WTC11 (cell line): ENCODE data around the gene ZNF350. TPM values are rescaled to one million over a fixed set of nuclear protein-coding genes. Genes with fewer than 3 reads are reported as not detected.
"Not testable (repeated sequence)": the region's sequence is repeated elsewhere in the genome, so short reads cannot be mapped to it uniquely, and the experiment has no call there.

Experiments
- ATAC-seq: fragments of 200-7000 bp; cut with Tn5 transposase; 2 replicates; pipeline ENCODE4 v1.10.0; 2021; ENCODE audit warnings: mild to moderate bottlenecking, moderate library complexity
- CTCF ChIA-PET: fragments of 300-600 bp; sonication (Branson Sonifier 250); formaldehyde crosslinking; loops from one replicate; lab custom pipeline; 2021; ENCODE audit warnings: antibody characterized with exemption; lab: Charles Lee
- POLR2A ChIA-PET: fragments of 350-600 bp; sonication (Branson Sonifier 250); formaldehyde crosslinking; loops from one replicate; lab custom pipeline; 2021; ENCODE audit warnings: antibody characterized with exemption; lab: Charles Lee
- DNase-seq: peaks from one replicate; pipeline ENCODE4 v3.0.0; 2021; ENCODE audit warnings: low spot score
- H3K27ac Mint-ChIP-seq: 2 replicates; pipeline ENCODE4 v1.8.0; 2021; ENCODE audit warnings: mixed read lengths
- H3K27me3 Mint-ChIP-seq: 2 replicates; pipeline ENCODE4 v1.8.0; 2021; ENCODE audit warnings: low read depth, mild to moderate bottlenecking, moderate library complexity, mixed read lengths
- H3K36me3 Mint-ChIP-seq: 2 replicates; pipeline ENCODE4 v1.8.0; 2021; ENCODE audit warnings: mixed read lengths
- H3K4me1 Mint-ChIP-seq: 2 replicates; pipeline ENCODE4 v1.8.0; 2022; ENCODE audit warnings: mixed read lengths
- H3K4me3 Mint-ChIP-seq: 2 replicates; pipeline ENCODE4 v1.8.0; 2021; ENCODE audit warnings: mild to moderate bottlenecking, moderate library complexity, mixed read lengths
- H3K9me3 Mint-ChIP-seq: 2 replicates; pipeline ENCODE4 v1.8.0; 2021; ENCODE audit warnings: mixed read lengths
- CBFB ChIP-seq: sonication (generic); formaldehyde crosslinking; IDR thresholded peaks from 2 replicates; pipeline ENCODE4 v1.8.1; 2022; ENCODE audit warnings: mild to moderate bottlenecking, low read depth, missing genetic modification reagents
- CTCF ChIP-seq: fragments of 200-600 bp; IDR thresholded peaks from 2 replicates; pipeline ENCODE4 v1.8.0; 2022; ENCODE audit warnings: antibody characterized with exemption
- E2F5 ChIP-seq: sonication (generic); formaldehyde crosslinking; IDR thresholded peaks from 2 replicates; pipeline ENCODE4 v1.8.1; 2022; ENCODE audit warnings: mild to moderate bottlenecking, moderate library complexity, missing genetic modification reagents
- ESRRA ChIP-seq: sonication (generic); formaldehyde crosslinking; IDR thresholded peaks from 2 replicates; pipeline ENCODE4 v1.8.1; 2022; ENCODE audit warnings: mild to moderate bottlenecking, missing genetic modification reagents, borderline replicate concordance
- FOXP4 ChIP-seq: sonication (generic); formaldehyde crosslinking; IDR thresholded peaks from 2 replicates; pipeline ENCODE4 v1.8.0; 2022; ENCODE audit warnings: mild to moderate bottlenecking, missing genetic modification reagents
- KAT7 ChIP-seq: sonication (generic); formaldehyde crosslinking; IDR thresholded peaks from 2 replicates; pipeline ENCODE4 v1.8.1; 2023; ENCODE audit warnings: missing genetic modification reagents, mild to moderate bottlenecking, borderline replicate concordance
- MYBL2 ChIP-seq: sonication (generic); formaldehyde crosslinking; IDR thresholded peaks from 2 replicates; pipeline ENCODE4 v1.8.1; 2023; ENCODE audit warnings: mild to moderate bottlenecking, moderate library complexity, missing genetic modification reagents
- NFE2L1 ChIP-seq: sonication (generic); formaldehyde crosslinking; IDR thresholded peaks from 2 replicates; pipeline ENCODE4 v1.8.1; 2023; ENCODE audit warnings: missing genetic modification reagents
- OVOL2 ChIP-seq: fragments of 250-450 bp; sonication (Bioruptor Pico); IDR thresholded peaks from 2 replicates; pipeline ENCODE4 v1.9.0; 2021; ENCODE audit warnings: mild to moderate bottlenecking, borderline replicate concordance
- SMAD3 ChIP-seq: sonication (generic); formaldehyde crosslinking; IDR thresholded peaks from 2 replicates; pipeline ENCODE4 v1.8.0; 2022; ENCODE audit warnings: missing genetic modification reagents, mild to moderate bottlenecking, borderline replicate concordance
- SP1 ChIP-seq: sonication (generic); formaldehyde crosslinking; conservative IDR thresholded peaks from 2 replicates; pipeline ENCODE4 v1.8.1; 2022; ENCODE audit warnings: missing genetic modification reagents
- TCF7 ChIP-seq: sonication (generic); formaldehyde crosslinking; IDR thresholded peaks from 2 replicates; pipeline ENCODE4 v1.8.0; 2022; ENCODE audit warnings: mild to moderate bottlenecking, low read depth, missing genetic modification reagents, moderate library complexity
- ZNF138 ChIP-seq: sonication (generic); formaldehyde crosslinking; conservative IDR thresholded peaks from 2 replicates; pipeline ENCODE4 v1.8.1; 2022; ENCODE audit warnings: mild to moderate bottlenecking, moderate library complexity, missing genetic modification reagents
- ZNF416 ChIP-seq: fragments of 250-450 bp; sonication (Bioruptor Pico); IDR thresholded peaks from 2 replicates; pipeline ENCODE4 v1.9.0; 2021; ENCODE audit warnings: mild to moderate bottlenecking, inconsistent platforms
- total RNA-seq: library from RNA; stranded (reverse); gene quantifications from 3 replicates; pipeline ENCODE4 v1.2.3, GENCODE V29; 2021
- TF ChIP-seq, protein P1 (sequence below): fragments of 250-450 bp; sonication (Bioruptor Pico); IDR thresholded peaks from 2 replicates; pipeline ENCODE4 v1.8.0; 2021; ENCODE audit warnings: mild to moderate bottlenecking
- TF ChIP-seq, protein P2 (sequence below): sonication (generic); formaldehyde crosslinking; IDR thresholded peaks from 2 replicates; pipeline ENCODE4 v1.8.0; 2022; ENCODE audit warnings: mild to moderate bottlenecking, missing genetic modification reagents

Gene ZNF350
- total RNA-seq, 1 experiment from 2014 or later = 8.1 TPM

DNA sequence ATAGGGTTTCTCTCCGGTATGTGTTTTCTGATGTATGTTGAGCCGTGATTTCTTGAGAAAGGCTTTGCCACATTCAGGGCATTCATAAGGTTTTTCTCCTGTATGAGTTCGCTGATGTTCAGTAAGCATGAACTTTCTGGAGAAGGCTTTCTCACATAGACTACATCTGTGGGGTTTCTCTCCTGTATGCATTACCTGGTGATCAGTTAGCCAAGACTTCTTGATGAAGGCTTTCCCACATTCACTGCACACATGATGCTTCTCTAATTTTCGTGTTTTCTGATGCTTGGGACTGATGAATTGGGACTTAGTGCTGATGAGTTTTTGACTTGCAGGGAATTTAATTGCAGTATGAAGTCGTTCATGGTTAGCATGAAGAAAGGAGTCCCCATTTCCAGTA lies 21.1 kb downstream of the ZNF350 start:
- peaks cover 44% of the 10 kb centered on the region for H3K9me3 Mint-ChIP-seq
- CTCF ChIA-PET = no interaction called here
- TF ChIP-seq KAT7 (CRISPR knock-in tag) (no peak), FOXP4 (CRISPR knock-in tag) (no peak), MYBL2 (CRISPR knock-in tag) (no peak), ZNF138 (CRISPR knock-in tag) (no peak), SP1 (CRISPR knock-in tag) (no peak)

DNA sequence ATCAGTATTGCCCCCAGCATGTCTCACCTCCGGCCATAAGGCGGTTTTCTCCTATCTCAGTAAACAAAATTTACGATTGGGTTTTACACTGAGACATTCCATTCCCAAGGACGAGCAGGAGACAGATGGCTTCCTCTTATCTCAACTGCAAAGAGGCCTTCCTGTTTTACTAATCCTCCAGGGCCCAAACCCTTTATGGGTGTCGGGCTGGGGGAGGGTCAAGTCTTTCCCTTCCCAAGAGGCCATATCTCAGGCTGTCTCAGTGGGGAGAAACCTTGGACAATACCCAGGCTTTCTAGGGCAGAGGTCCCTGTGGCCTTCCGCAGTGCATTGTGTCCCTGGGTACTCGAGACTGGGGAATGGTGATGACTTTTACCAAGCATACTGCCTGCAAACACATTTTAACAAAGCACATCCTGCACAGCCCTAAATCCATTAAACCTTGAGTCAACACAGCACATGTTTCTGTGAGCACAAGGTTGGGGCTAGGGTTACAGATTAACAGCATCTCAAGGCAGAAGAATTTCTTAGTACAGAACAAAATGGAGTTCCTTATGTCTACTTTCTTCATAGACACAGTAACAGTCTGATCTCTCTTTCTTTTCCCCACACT lies 25.9 kb downstream of the ZNF350 start:
- ATAC-seq, DNase-seq, H3K27ac Mint-ChIP-seq, CTCF ChIA-PET, H3K27me3 Mint-ChIP-seq, POLR2A ChIA-PET, H3K4me3 Mint-ChIP-seq: not testable (repeated sequence)
- Mint-ChIP-seq H3K36me3 (peaks cover 23% of the 10 kb centered on the region), H3K4me1 (peaks cover 21% of the 10 kb centered on the region), H3K9me3 (peaks cover 23% of the 10 kb centered on the region)

More for the DNA sequence above, 21.1 kb downstream of the ZNF350 start:
- Mint-ChIP-seq H3K4me1 (peaks cover 14% of the 10 kb centered on the region), H3K27me3 (peaks cover 2% of the 10 kb centered on the region), H3K36me3 (peaks cover 61% of the 10 kb centered on the region), H3K4me3 (no peak overlapping the region), H3K27ac (no peak overlapping the region)
- DNase-seq = no peak
- POLR2A ChIA-PET = no interaction called here
- ATAC-seq = no peak

DNA sequence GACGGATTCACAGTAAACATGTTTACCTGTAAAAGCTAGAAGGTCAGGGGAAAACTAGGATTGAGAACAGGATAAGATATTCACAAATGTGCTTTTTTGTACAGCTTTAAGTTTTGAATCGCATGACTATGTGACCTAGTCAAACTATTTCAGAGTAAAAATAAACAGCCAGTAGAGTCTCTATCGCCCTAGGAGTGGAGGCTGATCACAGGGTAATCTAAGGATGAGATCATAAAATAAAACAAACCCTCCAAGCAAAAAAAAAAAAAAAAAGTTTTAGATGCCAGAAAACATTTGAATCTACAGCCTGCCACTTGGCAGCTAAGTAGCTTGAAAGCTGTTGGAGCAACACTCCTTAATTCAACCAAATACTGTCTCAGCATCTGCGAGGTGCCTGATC lies 26.8 kb downstream of the ZNF350 start:
- ATAC-seq = no peak

GRCh38 chr19:51957846-51958245 lies 28.8 kb downstream of the ZNF350 start:
- H3K27ac Mint-ChIP-seq, H3K4me3 Mint-ChIP-seq, ATAC-seq, DNase-seq, CTCF ChIA-PET, POLR2A ChIA-PET, H3K27me3 Mint-ChIP-seq: not testable (repeated sequence)
- H3K9me3 Mint-ChIP-seq = peaks cover 20% of the 10 kb centered on the region
- peaks cover 10% of the 10 kb centered on the region for H3K36me3 Mint-ChIP-seq
- H3K4me1 Mint-ChIP-seq = peaks cover 21% of the 10 kb centered on the region

More for the DNA sequence above, 26.8 kb downstream of the ZNF350 start:
- H3K36me3 Mint-ChIP-seq = peaks cover 14% of the 10 kb centered on the region
- DNase-seq = no peak
- TF ChIP-seq TCF7 (CRISPR knock-in tag) (no peak), MYBL2 (CRISPR knock-in tag) (no peak), ZNF416 (CRISPR knock-in tag) (no peak), ESRRA (CRISPR knock-in tag) (no peak)
- TF ChIP-seq, protein P1, sequence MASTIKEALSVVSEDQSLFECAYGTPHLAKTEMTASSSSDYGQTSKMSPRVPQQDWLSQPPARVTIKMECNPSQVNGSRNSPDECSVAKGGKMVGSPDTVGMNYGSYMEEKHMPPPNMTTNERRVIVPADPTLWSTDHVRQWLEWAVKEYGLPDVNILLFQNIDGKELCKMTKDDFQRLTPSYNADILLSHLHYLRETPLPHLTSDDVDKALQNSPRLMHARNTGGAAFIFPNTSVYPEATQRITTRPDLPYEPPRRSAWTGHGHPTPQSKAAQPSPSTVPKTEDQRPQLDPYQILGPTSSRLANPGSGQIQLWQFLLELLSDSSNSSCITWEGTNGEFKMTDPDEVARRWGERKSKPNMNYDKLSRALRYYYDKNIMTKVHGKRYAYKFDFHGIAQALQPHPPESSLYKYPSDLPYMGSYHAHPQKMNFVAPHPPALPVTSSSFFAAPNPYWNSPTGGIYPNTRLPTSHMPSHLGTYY = no peak
- H3K27me3 Mint-ChIP-seq = no peaks in the 10 kb centered on the region
- peaks cover 14% of the 10 kb centered on the region for H3K9me3 Mint-ChIP-seq
- ChIA-PET CTCF (no interaction called here), POLR2A (no interaction called here)
- peaks cover 21% of the 10 kb centered on the region for H3K4me1 Mint-ChIP-seq
- H3K4me3 Mint-ChIP-seq = no peak overlapping the region
- no peak overlapping the region for H3K27ac Mint-ChIP-seq

DNA sequence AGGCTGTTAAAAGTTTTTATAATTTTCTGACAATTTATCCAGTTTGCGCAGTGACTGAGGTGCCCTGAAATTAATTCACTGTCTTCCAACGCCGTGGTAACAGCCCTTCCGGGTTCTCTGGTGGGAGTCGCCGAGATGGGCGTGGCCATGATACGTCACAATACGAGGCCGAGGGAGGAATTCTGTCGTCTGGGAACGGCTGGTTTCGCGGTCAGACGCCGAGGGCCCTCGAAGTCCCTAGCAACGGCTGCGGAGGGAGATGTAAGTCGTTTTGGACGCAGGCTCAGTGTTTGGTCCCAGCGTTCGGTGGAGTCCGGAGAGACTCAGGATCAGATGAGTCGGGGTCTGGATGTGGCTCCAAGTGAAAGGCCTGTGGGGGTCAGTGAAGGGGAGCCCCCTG lies 37.7 kb downstream of the ZNF350 start:
- Mint-ChIP-seq H3K4me1 (no peaks in the 10 kb centered on the region), H3K36me3 (peaks cover 83% of the 10 kb centered on the region), H3K27ac (no peak overlapping the region), H3K27me3 (peaks cover 10% of the 10 kb centered on the region; the same call in 1 of the 2 replicates)
- CTCF ChIA-PET = no interaction called here
- TF ChIP-seq, protein P2, sequence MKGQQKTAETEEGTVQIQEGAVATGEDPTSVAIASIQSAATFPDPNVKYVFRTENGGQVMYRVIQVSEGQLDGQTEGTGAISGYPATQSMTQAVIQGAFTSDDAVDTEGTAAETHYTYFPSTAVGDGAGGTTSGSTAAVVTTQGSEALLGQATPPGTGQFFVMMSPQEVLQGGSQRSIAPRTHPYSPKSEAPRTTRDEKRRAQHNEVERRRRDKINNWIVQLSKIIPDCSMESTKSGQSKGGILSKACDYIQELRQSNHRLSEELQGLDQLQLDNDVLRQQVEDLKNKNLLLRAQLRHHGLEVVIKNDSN = no peak
- TF ChIP-seq CBFB = no peak
- no peak for TF ChIP-seq NFE2L1 (CRISPR knock-in tag)
- TF ChIP-seq, protein P1 = no peak
- no peak for TF ChIP-seq E2F5 (CRISPR knock-in tag)
- no peak for TF ChIP-seq ESRRA (CRISPR knock-in tag)
- no peak for TF ChIP-seq OVOL2 (CRISPR knock-in tag)
- no peak for TF ChIP-seq SMAD3 (CRISPR knock-in tag)
- TF ChIP-seq CTCF = no peak
- TF ChIP-seq, all 79 proteins: peak for 0
- POLR2A ChIA-PET = no interaction called here
- DNase-seq = peak; percentile 15
- ATAC-seq = 0 out of 2 replicates have a peak, but pooled peaks have one; percentile 22
- Mint-ChIP-seq H3K9me3 (peaks cover 83% of the 10 kb centered on the region), H3K4me3 (peak overlapping the region; percentile 26)
